Measurements from ENCODE around the gene ANGEL1.

- no peak for TF ChIP-seq CTCF (IDR thresholded peaks at IDR 0.05)
- no peak for TF ChIP-seq POLR2A (IDR thresholded peaks at IDR 0.05)
These were observed 43.8 kb downstream of the ANGEL1 start for GRCh38 chr14:76768671-76769500.
